Ascending aorta (tissue), 2 donors: ENCODE data around the gene TRIM69. TPM values are rescaled to one million over a fixed set of nuclear protein-coding genes. Genes with fewer than 3 reads are reported as not detected.

Source experiments
- DNase-seq, 2 donors: peaks; one replicate each; pipeline ENCODE4 v3.0.0-alpha.2; 2019; ENCODE audit warnings: low spot score in 2 of 2
- H3K27ac ChIP-seq, 2 donors: fragments of 200-600 bp; sonication (generic); one replicate each; pipeline ENCODE4 v1.5.1; 2016 to 2017; ENCODE audit warnings: mild to moderate bottlenecking in 1 of 2
- H3K27me3 ChIP-seq: fragments of 200-600 bp; sonication (generic); one replicate; pipeline ENCODE4 v1.5.1; 2017
- H3K36me3 ChIP-seq, 2 donors: fragments of 200-600 bp; sonication (generic); one replicate each; pipeline ENCODE4 v1.5.1; 2016
- H3K4me1 ChIP-seq, 2 donors: fragments of 200-600 bp; sonication (generic); one replicate each; pipeline ENCODE4 v1.5.1; 2016 to 2017; ENCODE audit warnings: mild to moderate bottlenecking in 1 of 2
- H3K4me3 ChIP-seq, 2 donors: fragments of 200-600 bp; sonication (generic); one replicate each; pipeline ENCODE4 v1.5.1; 2016 to 2017; ENCODE audit warnings: mild to moderate bottlenecking in 1 of 2
- H3K9me3 ChIP-seq, 2 donors: fragments of 200-600 bp; sonication (generic); one replicate each; pipeline ENCODE4 v1.5.1; 2016
- CTCF ChIP-seq, 3 experiments: fragments of 200-600 bp in 2 of 3; fragments of 450-650 bp in 1 of 3; sonication (generic) in 2 of 3; IDR thresholded peaks; one replicate each; pipeline ENCODE4 v1.5.1; 2016 to 2019; ENCODE audit warnings: antibody characterized with exemption in 3 of 3, mild to moderate bottlenecking in 1 of 3, moderate library complexity in 1 of 3
- intact Hi-C: fragments of 100-400 bp; cut with DNase I; formaldehyde crosslinking; loops from one replicate; pipeline ENCODE4 v1.15.1; 2023
- total RNA-seq: library from RNA; depleted of rRNA; stranded (reverse); fragments of >200 nt; gene quantifications from one replicate; pipeline ENCODE4 v1.1.0, GENCODE V29; 2016

Gene TRIM69
- total RNA-seq, 1 donor from 2014 or later, result 40.3 TPM

DNA sequence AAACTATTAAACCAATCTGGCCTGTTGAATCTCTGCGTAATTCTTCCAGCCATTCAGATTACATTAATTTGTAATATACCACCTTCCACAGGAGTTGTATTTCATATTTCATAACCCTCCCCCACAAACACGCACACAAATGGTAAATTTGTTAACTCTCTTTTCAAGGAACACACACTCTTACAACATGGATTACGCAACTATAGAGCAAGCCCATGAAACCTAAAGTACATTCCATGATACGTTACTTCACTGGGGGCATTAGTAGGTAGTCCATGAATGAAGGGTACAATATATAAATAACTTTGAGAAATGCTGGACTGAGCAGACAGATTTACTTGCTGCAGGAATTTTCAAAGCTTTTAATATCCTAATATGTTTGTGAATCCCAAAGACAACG is 65.0 kb downstream of the TRIM69 start:
- Histone ChIP-seq H3K27me3 (no peaks in the 10 kb centered on the region), H3K9me3 (no peaks in the 10 kb centered on the region), H3K4me1 (no peaks in the 10 kb centered on the region), H3K27ac (no peak overlapping the region), H3K4me3 (no peak overlapping the region), H3K36me3 (no peaks in the 10 kb centered on the region)
- TF ChIP-seq CTCF (IDR thresholded peaks at IDR 0.05), result no peak
- no peak for DNase-seq
- intact Hi-C loops, result no loop called here

GRCh38 chr15:44801797-44802196 is 65.5 kb downstream of the TRIM69 start:
- Histone ChIP-seq H3K27me3 (no peaks in the 10 kb centered on the region), H3K4me3 (no peak overlapping the region), H3K4me1 (no peaks in the 10 kb centered on the region), H3K27ac (no peak overlapping the region), H3K36me3 (no peaks in the 10 kb centered on the region), H3K9me3 (no peaks in the 10 kb centered on the region)
- no peak for DNase-seq
- TF ChIP-seq CTCF (IDR thresholded peaks at IDR 0.05), result no peak
- intact Hi-C loops, result no loop called here

DNA sequence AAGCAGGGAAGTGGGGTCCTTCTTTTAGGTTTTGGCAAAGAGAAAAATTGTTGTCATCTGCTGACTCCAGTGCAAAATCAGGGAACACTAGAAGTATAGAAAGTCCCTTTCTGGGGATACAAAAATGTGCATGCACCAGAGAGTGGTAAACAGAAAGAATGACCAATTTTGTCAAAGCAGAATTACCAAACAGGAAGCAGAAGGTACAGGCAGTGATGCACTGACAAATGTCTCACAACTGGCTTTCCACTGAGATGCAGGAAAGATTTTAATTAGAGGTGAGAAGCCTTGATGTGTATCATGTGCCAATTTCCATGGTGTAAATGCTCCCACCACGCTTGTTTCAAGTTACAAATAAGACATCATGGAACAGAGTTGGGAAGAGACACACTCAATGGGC is 66.0 kb downstream of the TRIM69 start:
- TF ChIP-seq CTCF (IDR thresholded peaks at IDR 0.05), result no peak
- Histone ChIP-seq H3K27me3 (no peaks in the 10 kb centered on the region), H3K36me3 (no peaks in the 10 kb centered on the region), H3K4me1 (no peaks in the 10 kb centered on the region), H3K9me3 (no peaks in the 10 kb centered on the region), H3K4me3 (no peak overlapping the region), H3K27ac (no peak overlapping the region)
- no peak for DNase-seq
- intact Hi-C loops, result no loop called here

DNA sequence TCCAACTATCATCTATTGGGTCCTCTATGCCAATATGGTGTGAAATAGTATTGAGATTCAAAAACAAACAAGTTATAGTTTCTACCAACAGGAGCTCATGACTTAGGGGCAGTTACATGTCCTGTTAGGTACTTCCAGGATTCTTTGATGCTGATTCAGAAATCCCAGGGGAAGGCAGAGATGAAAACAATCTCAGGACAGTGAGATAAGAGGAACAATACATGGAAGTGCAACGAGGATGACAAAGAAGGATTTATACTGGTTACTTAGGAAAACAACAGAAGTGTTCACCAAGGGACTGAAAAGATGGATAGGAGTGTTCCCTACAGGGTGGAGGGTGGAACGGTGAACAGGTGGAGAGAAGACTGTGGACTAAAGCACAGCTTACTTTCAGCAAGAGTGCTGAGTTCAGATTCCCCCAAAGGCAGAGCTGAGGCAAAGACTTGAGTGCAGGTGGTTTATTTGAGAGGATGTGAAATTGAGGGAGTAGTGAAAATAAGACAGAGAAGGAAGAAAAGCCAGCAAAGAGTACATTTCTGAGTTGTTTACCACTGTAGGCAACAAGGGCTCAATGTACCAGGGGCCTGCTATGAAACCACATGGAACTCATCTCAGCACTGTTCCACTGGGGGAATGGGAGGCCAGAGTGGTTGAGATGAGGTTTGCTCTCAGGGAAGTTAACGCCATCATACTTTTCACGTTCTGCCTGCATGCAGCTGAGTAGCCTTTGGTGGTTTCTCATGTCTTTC is 68.1 kb downstream of the TRIM69 start:
- H3K36me3 ChIP-seq, result no peaks in the 10 kb centered on the region
- no peak for TF ChIP-seq CTCF (IDR thresholded peaks at IDR 0.05)
- H3K27ac ChIP-seq, result no peak overlapping the region
- no peaks in the 10 kb centered on the region for H3K4me1 ChIP-seq
- intact Hi-C loops, result no loop called here
- DNase-seq, result no peak
- H3K4me3 ChIP-seq, result no peak overlapping the region
- H3K9me3 ChIP-seq, result no peaks in the 10 kb centered on the region
- H3K27me3 ChIP-seq, result no peaks in the 10 kb centered on the region

DNA sequence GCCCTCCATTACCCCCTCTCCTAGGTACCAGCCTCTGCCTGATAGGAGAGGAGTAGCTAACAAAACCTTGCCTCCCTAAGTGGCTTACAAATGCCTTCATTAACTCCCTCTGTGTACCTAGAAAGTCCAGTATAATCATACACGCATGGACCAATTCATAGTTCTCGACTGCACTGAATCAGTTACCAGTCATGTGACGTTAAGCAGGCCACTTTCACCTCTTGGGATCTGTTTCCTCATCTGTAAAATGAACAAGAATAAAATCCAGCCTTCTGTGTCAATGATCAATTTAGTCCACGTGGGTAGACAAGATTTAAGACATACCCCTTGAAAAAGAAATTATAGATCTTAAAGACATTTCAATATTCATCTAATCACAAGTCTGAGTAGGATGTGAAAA is 72.2 kb downstream of the TRIM69 start:
- DNase-seq, result no peak
- intact Hi-C loops, result no loop called here
- Histone ChIP-seq H3K27ac (no peak overlapping the region), H3K27me3 (no peaks in the 10 kb centered on the region), H3K4me1 (no peaks in the 10 kb centered on the region), H3K36me3 (no peaks in the 10 kb centered on the region), H3K9me3 (no peaks in the 10 kb centered on the region), H3K4me3 (no peak overlapping the region)
- TF ChIP-seq CTCF (IDR thresholded peaks at IDR 0.05), result no peak

- Histone ChIP-seq H3K9me3 (no peaks in the 10 kb centered on the region), H3K4me3 (no peak overlapping the region), H3K27me3 (no peaks in the 10 kb centered on the region), H3K27ac (no peak overlapping the region), H3K36me3 (no peaks in the 10 kb centered on the region), H3K4me1 (no peaks in the 10 kb centered on the region)
- DNase-seq, result no peak
- TF ChIP-seq CTCF (IDR thresholded peaks at IDR 0.05), result no peak
- intact Hi-C loops, result no loop called here
These were observed 73.9 kb downstream of the TRIM69 start for GRCh38 chr15:44810237-44810636.
